HuH-7.5 (cell line): ENCODE results near the gene METTL15.
"Not testable (repeated sequence)": the region's sequence is repeated elsewhere in the genome, so short reads cannot be mapped to it uniquely, and the experiment has no call there.

ENCODE experiments used
- DNase-seq: peaks from one replicate; pipeline ENCODE4 v3.0.0; 2011; ENCODE audit warnings: low spot score

METTL15 gene

DNA sequence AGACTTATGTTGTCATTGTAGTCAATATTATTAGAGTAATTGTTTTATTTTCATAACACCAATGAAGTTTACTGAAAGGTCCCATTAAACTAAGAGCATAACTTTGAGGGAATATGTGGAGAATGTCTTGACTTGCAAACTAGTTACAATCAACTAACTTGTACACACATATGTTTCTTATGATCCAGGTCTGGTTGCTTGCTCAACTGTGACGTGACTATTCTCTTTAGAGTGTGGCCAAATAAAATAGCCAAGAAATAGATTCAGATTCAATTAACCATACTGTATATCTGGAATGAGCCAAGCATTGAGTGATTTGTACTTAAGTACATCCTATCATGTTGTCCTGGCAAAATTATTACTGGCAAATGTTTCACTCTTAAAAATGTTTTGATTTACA, 101.7 kb downstream of the METTL15 start:
- no peak for DNase-seq

DNA sequence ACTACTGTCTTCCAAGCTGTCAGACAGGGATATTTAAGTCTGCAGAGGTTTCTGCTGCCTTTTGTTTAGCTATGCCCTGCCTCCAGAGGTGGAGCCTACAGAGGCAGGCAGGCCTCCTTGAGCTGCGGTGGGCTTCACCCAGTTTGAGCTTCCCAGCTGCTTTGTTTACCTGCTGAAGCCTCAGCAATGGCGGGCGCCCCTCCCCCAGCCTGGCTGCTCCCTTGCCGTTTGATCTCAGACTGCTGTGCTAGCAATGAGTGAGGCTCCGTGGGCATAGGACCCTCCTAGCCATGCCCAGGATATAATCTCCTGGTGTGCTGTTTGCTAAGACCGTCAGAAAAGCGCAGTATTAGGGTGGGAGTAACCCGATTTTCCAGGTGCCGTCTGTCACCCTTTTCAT, 113.9 kb downstream of the METTL15 start:
- not testable (repeated sequence) for DNase-seq

DNA sequence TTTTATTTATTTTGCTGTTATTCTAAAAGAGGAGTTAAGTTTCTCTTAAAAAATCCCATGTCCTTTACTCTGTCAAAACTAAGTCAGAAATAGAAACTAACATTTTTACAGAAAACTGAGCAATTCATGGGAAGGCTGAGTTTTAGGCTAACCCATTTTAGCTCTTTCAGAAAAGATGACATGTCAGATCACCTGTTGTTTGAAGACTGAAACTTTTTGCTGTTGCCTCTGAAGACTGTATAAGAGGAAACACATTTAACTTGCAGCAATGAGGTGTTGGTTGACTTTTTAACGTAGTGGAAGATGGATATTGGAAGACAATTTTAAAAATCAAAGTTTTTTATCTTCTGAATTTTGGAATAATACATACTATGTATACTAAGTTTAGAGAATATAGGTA, 115.4 kb downstream of the METTL15 start:
- no peak for DNase-seq

DNA sequence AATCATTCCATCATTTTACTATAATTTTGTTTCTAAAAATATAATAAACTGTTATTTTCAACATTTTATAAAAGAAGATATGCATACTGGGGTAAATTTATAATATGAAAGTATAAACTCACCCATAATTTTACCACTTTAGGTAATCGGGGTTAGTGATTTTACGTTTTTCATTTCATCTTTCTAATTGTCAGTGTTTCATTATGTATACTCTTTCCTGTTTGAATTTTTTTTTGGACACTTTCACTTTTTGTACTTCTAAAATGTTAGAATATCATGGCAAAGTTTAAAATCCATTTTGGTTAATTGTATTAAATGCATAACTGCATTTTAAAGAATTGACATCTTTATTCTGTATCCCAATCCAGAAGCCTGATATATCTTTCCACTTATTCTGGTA, 115.8 kb downstream of the METTL15 start:
- no peak for DNase-seq

DNA sequence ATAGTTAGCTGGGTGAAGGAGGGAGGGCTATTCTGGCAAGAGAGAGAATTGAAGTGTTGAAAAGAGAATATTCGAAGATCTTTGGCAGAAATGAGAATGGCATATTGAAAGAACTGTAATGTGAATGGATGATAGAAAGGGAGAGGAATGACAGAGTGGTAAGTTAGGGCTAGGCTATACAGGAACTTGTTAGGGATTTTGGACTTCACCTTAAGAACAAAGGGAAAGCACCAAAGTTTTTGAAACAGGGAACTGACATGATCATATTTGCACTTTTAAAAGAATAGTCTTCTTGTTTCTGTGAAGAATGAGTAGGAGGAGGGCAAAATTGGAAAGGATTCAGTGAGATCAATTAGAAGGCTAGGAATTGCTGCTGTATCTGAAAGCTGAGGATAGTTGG, 119.3 kb downstream of the METTL15 start:
- DNase-seq = no peak

DNA sequence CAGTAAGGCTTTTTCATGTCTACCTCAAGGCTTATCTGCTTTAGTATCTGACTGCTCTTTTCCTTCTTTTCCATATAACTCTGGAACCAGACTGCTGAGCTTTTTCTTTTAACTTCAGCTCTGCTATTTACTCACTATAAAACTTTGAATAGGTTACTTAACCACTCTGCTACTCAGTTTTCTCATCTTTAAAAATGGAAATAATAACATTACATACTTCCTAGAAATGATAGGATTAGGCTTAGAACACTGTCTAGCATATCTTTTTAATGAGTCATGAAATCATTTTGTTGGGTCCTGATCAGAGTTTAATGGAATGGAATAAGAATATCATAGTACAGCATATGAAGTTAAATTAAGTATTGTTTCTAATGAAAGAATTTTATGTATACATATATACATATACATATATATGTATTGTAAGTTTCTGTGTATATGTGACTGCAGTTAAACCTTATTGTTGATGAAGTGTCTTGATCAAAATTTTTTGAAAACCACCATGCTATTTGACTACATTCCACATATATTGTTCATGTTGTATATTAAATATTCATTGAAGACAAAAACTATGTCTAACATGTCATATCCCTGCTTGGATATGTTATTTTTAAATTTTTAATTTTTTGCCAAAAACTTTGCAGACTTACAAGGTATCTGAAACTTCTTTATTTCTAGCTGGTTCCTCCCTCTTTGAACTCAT, 120.2 kb downstream of the METTL15 start:
- no peak for DNase-seq

DNA sequence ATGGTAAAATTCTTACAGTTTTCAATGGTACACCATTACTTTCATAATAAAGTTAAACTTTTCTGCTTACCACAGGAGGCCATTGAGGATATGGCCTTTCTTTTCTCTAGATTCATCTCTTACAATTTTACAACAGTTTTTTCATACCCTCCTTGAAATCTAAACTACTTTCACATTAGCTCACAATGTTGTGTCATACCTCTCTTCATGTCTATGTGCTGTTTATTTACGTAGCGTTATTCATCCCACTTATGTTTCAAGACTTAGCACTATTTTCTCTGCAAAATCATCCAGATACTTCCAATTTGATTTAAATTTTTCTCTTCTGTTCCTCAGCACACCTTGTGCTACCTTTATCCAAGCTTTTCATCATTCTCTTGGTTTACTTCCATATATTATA, 123.3 kb downstream of the METTL15 start:
- no peak for DNase-seq

DNA sequence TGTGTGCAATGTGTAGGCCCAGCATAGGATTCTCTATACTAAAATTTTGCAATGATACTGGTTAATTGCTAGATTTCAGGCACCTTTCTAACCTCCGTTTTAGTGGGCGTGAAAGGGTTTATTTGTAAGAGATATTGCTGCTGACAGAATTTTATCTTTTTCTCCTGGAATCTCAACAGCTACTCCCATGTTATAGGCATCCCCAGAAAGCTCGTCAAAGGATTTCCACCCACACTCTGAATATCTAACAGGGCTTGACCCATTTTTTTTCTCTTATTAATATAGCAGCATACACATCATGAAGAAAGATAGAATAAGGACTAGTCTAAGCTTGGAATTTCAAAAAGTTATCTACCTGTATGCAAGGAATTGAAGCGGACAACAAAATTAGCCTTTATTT, 124.5 kb downstream of the METTL15 start:
- DNase-seq = no peak

DNA sequence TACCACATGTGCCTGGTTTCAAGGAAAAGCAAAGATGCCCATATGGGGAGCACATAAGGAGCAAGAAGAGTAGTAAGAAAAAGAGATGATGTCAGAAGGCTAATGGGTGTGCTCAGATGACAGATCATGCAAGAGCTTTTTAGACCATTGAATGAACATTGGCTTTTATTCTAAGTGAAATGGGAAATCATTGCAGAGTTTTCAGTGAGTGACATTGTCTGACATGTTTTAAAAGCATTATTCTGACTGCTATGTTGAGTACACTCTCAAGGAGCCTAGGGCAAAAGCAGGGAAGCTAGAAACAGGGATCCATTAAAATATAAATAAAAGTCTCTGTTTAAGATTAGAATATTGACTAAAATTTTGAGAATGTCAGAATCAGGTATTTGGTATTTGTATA, 133.6 kb downstream of the METTL15 start:
- DNase-seq = no peak

DNA sequence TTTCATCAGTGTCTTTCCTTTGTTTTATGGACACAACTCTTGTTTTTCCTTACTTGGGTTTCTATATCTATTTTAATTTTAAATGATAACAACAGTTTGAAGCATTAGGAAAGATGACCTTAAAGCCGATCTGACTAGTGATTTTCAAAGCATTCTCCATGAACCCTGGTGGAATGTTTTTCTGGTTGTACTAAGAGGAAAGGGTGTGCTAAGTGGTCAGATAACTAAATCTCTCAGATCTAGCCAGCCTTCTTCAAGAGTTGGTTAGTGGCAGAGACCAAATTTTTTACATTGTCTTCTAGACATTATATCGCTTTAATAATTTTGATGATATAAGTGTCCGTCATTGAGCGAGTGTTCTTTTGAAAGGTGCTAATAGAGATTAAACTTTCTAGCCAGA, 134.4 kb downstream of the METTL15 start:
- no peak for DNase-seq

DNA sequence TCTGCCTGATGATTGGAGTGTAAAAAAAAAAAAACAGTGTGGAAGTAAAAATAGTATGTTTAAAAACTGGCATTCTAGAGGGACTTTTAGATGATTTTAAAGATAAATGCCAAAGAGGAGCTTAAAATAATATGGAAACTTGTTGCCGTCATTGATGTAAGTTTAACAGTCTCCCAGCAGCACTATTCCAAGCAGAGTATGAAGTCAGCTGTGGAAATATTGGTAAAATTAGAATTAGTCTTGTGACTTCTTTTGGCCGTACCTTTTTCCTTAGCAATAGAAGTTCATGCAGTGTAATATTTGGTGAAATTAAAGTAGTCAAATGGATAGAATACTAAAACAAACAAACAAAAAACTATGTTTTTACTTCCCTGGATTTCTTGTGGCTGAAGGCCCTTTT, 134.9 kb downstream of the METTL15 start:
- no peak for DNase-seq

DNA sequence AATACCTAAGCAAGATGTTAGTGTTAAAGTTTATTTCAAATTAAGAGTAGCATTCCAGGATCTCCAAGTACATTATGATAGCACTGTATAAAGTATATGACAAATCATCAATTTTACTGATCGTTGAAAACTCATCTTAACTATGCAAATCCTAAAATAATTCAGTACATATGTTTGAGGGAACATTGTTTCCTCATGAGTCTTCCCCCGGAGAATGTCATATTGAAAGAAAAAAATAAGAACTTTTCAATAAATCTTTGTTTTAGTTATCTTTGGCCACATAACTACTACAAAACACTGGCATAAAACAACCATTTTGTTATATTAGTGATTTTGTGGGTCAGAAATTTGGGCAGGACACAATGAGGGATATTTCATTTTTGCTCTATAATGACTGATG, 135.4 kb downstream of the METTL15 start:
- DNase-seq = no peak

DNA sequence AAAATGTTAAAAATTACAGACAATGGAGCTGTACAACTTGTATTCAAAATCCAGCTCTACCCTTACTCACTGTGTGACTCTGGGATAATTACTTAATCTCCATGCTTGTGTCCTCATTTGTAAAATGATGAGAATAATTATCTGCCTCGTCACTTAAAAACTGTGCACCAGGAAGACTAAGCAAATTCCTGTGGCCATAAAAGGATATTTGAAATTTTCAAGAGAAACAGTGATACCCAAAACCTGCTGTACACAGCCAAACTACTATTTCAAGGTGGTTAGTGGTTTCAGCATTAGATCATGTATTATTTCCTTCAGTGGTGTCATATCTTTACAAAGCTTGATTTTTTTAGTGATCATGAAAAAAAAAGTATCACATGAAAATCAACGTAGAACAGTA, 136.9 kb downstream of the METTL15 start:
- no peak for DNase-seq

DNA sequence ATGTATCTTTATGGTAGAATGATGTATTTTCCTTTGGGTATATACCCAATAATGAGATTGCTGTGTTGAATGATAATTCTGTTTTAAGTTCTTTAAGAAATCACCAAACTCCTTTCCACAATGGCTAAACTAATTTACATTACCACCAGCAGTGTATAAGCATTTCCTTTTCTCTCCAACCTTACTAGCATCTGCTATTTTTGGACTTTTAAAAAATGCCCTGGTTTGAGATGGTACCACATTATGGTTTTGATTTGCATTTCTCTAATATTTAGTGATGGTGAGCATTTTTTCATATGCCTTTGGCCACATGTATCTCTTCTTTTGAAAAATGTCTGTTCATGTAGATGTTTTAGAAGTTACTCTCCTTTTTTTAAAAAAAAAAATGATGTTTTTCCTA, 142.0 kb downstream of the METTL15 start:
- DNase-seq = no peak

DNA sequence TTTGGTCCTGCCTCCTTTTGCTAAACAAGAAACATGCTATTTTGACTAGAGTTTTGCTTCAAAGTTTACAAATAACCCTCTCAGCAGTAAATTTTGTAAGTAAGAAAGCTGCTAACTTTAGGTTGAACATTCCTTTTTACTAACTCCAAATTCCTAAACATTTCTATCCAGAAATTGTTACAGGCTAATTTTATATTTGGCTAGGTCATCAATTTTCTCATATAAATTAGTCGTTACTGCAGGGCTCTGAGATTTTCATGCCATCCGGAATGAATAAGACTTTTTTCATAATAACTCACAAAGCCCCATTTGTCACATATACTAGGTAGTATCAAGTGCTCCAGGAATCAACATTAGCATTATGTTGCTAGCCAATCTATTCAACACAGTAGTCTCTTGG, 143.1 kb downstream of the METTL15 start:
- no peak for DNase-seq

DNA sequence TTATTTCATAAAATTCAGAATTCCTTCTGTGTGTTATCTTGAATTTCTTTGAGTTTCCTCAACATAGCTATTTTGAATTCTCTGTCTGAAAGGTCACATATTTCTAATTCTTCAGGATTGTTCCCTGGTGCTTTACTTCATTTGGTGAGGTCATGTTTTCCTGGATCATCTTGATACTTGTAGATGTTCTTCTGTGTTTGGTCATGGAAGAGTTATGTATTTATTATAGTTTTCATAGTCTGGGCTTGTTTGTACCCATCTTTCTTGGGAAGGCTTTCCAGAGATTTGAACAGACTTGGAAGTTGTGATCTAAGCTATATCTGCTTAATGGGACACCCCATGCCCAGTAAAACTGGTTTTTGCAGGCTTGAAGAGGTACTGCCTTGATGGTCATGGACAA, 149.6 kb downstream of the METTL15 start:
- DNase-seq = no peak

DNA sequence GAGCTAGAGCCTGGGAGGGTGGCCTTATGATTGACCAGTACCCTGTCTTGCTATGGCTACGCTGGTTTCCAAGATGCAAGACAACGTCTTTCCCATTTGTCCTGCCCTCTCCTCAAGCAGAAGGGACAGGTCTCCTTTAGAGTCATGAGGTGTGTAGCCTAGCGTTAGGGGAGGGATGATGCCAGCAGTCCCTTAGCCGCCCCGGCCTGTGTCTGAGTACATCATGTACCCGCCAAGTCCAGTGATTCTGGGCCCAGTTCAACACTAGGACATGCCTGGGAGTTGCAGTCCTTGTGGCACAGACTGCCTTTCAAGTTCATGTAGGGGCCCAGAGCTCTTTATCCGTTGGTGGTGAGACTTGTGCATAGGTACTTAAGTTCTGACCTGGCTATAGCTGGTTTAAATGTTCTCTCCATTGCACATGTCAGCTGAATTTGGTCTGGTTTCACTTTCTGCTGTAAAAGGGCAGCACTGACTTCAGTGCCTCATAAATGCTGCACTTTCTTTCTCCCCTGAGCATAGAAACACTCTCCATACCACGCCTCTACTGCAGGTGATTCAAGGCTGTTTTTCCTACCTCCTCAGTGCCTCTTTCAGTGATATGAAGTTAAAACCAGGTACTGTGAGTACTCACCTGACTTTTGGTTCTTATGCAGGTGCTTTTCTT, 151.1 kb downstream of the METTL15 start:
- DNase-seq = no peak

DNA sequence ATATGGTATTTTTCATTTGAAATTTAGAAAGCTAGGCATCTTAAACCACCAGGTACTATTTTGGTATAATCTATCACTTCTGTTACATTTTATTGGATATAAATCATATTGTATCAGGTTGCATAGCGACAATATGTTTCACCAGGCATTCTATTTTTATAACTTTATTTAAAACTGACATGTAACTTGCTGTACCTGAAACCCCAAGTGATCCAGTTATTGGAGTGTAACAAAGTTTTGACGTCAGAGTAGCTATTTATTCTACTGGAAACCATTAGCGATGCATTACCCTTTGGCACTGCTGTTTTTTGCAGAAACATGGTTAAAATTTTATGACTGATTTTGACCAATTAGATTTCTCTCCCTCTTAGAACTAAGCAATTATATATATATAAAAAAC, 160.7 kb downstream of the METTL15 start:
- DNase-seq = no peak

DNA sequence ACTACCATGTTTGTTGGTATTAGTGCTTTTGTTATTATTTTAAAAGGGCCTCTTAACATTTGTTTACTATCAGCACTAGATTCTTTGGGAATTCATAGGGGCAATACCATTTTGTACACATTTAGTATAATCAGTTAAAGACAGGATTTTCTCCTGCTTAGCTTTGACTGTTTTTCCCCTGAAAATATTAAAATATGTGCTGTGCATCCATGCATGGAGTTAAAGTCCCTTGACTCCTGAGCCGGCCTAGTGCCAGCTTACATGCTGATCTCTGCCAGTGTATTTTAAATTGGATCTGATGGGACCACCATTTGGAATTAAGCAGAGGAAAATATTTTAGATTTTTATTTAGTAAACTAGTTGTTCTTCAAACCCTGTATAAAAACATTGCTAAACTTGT, 161.4 kb downstream of the METTL15 start:
- no peak for DNase-seq

DNA sequence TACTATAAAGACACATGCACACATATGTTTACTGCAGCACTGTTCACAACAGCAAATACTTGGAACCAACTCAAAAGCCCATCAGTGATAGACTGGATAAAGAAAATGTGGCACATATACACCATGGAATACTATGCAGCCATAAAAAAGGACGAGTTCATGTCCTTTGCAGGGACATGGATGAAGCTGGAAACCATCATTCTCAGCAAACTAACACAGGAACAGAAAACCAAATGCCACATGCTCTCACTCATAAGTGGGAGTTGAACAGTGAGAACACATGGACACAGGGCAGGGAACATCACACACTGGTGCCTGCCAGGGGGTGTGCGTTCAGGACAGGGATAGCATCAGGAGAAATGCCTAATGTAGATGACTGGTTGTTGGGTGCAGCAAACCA, 164.1 kb downstream of the METTL15 start:
- not testable (repeated sequence) for DNase-seq

DNA sequence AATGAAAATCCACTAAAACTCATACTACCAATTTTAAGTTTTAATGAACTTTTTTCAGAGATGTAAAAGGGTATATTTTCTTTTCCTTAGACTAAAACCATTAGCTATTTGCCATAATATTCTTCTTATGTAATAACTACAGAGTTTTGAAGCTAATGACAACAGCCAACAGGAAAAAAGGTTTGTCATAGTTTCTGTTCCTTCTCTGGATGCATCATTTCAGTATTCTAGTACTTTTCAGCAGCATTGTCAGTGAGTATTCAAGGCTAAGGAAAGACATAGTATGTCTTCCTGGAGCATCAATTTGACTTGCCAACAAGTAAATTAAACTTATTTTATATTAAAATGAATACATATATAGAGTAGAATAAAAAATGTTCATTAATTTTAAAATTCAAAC, 166.0 kb downstream of the METTL15 start:
- no peak for DNase-seq

DNA sequence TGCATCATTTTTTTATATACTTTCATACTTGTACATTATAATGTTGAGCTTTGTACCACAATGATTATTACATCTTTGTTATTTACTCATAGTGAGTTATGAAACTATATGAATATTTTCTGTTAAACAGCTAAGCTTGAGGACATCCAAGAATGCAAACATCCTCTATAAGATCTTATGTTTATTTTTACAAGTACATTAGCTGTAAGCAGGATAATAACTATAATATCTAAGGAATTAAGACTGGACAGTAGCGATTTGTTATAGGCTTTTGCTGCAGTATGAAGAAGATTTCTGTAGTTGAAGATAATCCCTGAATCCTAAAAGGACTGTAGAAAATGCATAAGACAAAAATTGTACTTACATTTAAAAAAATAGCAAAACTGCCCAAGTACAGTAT, 176.0 kb downstream of the METTL15 start:
- DNase-seq = no peak

DNA sequence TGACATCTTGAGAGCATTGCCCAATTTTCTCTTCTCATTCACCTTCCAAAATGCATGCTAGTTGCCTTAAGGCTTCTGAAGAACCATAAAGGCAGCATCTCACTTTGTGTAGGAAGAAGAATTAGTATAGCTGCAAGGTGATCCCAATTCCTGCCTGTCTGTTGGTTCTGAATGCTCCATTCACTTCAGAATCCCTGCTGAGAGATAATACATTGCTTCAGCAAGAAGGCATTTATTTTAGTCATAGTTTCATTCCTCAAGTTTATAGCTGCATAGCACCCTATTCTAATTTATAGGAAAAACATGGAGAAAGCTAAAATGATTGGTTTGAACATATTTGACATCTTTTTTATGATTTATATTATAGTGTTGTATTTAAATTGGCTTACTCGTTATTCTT, 181.3 kb downstream of the METTL15 start:
- DNase-seq = no peak

DNA sequence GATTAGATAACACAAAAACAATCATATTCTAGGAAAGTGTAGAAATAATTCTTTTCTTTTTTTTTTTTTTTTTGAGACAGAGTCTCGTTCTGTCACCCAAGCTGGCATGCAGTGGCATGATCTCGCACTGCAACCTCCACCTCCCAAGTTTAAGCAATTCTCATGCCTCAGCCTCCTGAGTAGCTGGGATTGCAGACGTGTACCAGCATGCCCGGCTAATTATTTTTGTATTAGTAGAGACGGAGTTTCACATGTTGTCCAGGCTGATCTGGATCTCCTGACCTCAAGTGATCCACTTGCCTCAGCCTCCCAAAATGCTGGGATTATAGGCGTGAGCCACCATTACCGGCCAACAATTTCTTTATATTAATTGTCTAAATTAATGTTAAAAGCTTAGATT, 182.8 kb downstream of the METTL15 start:
- DNase-seq = not testable (repeated sequence)
